Femur (tissue), 1 donor: Measurements from ENCODE around the gene E2F3.

ENCODE experiments used
- DNase-seq: peaks from one replicate; pipeline ENCODE4 v3.0.0-alpha.2; 2017

Gene E2F3

GRCh38 chr6:20538131-20538662, 136.5 kb downstream of the E2F3 start:
- no peak for DNase-seq

- no peak for DNase-seq
These were observed 137.2 kb downstream of the E2F3 start for GRCh38 chr6:20538907-20539306.

GRCh38 chr6:20539387-20539786, 137.7 kb downstream of the E2F3 start:
- DNase-seq = no peak

GRCh38 chr6:20540683-20541082, 139.0 kb downstream of the E2F3 start:
- DNase-seq = no peak

GRCh38 chr6:20541382-20541781, 139.7 kb downstream of the E2F3 start:
- DNase-seq = no peak

GRCh38 chr6:20542927-20543602, 141.4 kb downstream of the E2F3 start:
- DNase-seq = no peak
